Fibroblast of lung (primary cell): ENCODE data around the gene COG5. TPM values are rescaled to one million over a fixed set of nuclear protein-coding genes. Genes with fewer than 3 reads are reported as not detected.

Experiments used
- DNase-seq, 2 donors: peaks; one replicate each; pipeline versions ENCODE4 v3.0.0 to v3.0.0-alpha.2; 2010; ENCODE audit warnings: low read depth in 2 of 2
- H2AFZ ChIP-seq: 2 replicates; pipeline ENCODE4 v1.5.1; 2012; ENCODE audit warnings: low read length, control low read depth, inconsistent platforms
- H3K27ac ChIP-seq: 2 replicates; pipeline ENCODE4 v1.5.1; 2011; ENCODE audit warnings: low read length, control low read depth; ENCODE audit not compliant: insufficient read depth
- H3K27me3 ChIP-seq: 2 replicates; pipeline ENCODE4 v1.5.1; 2011; ENCODE audit warnings: mild to moderate bottlenecking, low read length; ENCODE audit not compliant: control insufficient read depth, insufficient read depth
- H3K36me3 ChIP-seq: 2 replicates; pipeline ENCODE4 v1.5.1; 2011; ENCODE audit warnings: low read length; ENCODE audit not compliant: control insufficient read depth, insufficient read depth
- H3K4me1 ChIP-seq: 2 replicates; pipeline ENCODE4 v1.5.1; 2011; ENCODE audit warnings: low read length; ENCODE audit not compliant: control insufficient read depth, insufficient read depth; ENCODE audit errors: extremely low read depth
- H3K4me2 ChIP-seq: 2 replicates; pipeline ENCODE4 v1.5.1; 2011; ENCODE audit warnings: low read length, control low read depth; ENCODE audit not compliant: insufficient read depth; ENCODE audit errors: extremely low read depth
- H3K4me3 ChIP-seq, 4 experiments: fragments of 200-600 bp in 1 of 4; sonication (generic) in 1 of 4; replicated peaks in 1 of 4; 2 replicates each; pipeline ENCODE4 v1.5.1; 2011 to 2016; ENCODE audit warnings: low read length in 4 of 4, low read depth in 3 of 4, mild to moderate bottlenecking in 3 of 4, control low read depth in 2 of 4, inconsistent platforms in 1 of 4, mixed read lengths in 1 of 4; ENCODE audit not compliant: insufficient read depth in 1 of 4; ENCODE audit errors: control extremely low read depth in 1 of 4
- H3K79me2 ChIP-seq: 2 replicates; pipeline ENCODE4 v1.5.1; 2012; ENCODE audit warnings: mild to moderate bottlenecking, low read length, inconsistent platforms; ENCODE audit not compliant: control insufficient read depth, insufficient read depth
- H3K9ac ChIP-seq: 2 replicates; pipeline ENCODE4 v1.5.1; 2011; ENCODE audit warnings: mild to moderate bottlenecking, low read length, control low read depth; ENCODE audit not compliant: insufficient read depth
- H3K9me3 ChIP-seq: 2 replicates; pipeline ENCODE4 v1.5.1; 2012; ENCODE audit warnings: low read depth, low read length; ENCODE audit not compliant: control insufficient read depth, insufficient read depth
- H4K20me1 ChIP-seq: 2 replicates; pipeline ENCODE4 v1.5.1; 2011; ENCODE audit warnings: low read length; ENCODE audit not compliant: control insufficient read depth, insufficient read depth; ENCODE audit errors: extremely low read depth
- EZH2 ChIP-seq: IDR thresholded peaks from 2 replicates; pipeline ENCODE4 v1.5.1; 2012; ENCODE audit warnings: low read length, control low read depth, mild to moderate bottlenecking; ENCODE audit errors: missing control alignments
- polyA plus RNA-seq, 2 donors: library from polyadenylated mRNA; depleted of rRNA in 1 of 2; stranded (reverse) in 1 of 2; unstranded in 1 of 2; fragments of >200 nt; gene quantifications; 2 replicates each; pipeline ENCODE4 v1.2.1, GENCODE V29; 2011 to 2012; ENCODE audit warnings: missing spikeins in 1 of 2
- total RNA-seq: library from RNA; depleted of rRNA; stranded (reverse); fragments of >200 nt; gene quantifications from 2 replicates; pipeline ENCODE4 v1.2.1, GENCODE V29; 2014
- TF ChIP-seq, protein P1 (sequence below), 2 donors: IDR thresholded peaks in 1 of 2; conservative IDR thresholded peaks in 1 of 2; 1 replicate in 1 of 2; 2 replicates in 1 of 2; pipeline ENCODE4 v1.5.1; 2011 to 2012; ENCODE audit warnings: low read length in 2 of 2, control low read depth in 1 of 2, inconsistent platforms in 1 of 2, low read depth in 1 of 2, mild to moderate bottlenecking in 1 of 2

COG5 gene
- total and polyA plus RNA-seq, 2 donors (not counting 1 experiment from before 2014, with no cell fraction given) = 34.5 to 40.3 TPM

DNA sequence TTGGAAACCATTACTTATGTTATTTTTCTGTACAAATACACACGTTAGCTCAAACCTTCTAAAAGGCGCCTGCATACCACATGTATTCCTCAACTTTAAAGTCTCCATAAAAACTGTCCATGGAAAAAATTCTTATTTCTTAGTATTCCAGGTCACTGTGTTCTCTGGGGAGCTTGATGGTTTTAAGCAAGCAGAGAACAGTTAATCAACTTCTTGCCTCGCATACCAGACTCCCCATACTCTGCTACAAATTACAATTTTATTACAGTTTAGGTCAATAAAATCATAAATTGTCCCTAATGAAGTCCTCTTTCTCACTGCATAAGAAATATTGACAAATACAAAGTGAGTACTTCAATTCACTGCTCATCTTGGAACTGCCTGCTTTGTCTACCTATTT, 170.9 kb downstream of the COG5 start:
- H4K20me1 ChIP-seq = no peaks in the 10 kb centered on the region
- no peak overlapping the region for H2AFZ ChIP-seq
- no peaks in the 10 kb centered on the region for H3K36me3 ChIP-seq
- TF ChIP-seq, protein P1, sequence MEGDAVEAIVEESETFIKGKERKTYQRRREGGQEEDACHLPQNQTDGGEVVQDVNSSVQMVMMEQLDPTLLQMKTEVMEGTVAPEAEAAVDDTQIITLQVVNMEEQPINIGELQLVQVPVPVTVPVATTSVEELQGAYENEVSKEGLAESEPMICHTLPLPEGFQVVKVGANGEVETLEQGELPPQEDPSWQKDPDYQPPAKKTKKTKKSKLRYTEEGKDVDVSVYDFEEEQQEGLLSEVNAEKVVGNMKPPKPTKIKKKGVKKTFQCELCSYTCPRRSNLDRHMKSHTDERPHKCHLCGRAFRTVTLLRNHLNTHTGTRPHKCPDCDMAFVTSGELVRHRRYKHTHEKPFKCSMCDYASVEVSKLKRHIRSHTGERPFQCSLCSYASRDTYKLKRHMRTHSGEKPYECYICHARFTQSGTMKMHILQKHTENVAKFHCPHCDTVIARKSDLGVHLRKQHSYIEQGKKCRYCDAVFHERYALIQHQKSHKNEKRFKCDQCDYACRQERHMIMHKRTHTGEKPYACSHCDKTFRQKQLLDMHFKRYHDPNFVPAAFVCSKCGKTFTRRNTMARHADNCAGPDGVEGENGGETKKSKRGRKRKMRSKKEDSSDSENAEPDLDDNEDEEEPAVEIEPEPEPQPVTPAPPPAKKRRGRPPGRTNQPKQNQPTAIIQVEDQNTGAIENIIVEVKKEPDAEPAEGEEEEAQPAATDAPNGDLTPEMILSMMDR (conservative IDR thresholded peaks at IDR 0.05 in 1 of 2, IDR thresholded peaks at IDR 0.05 in 1 of 2; ENCODE audit: low read depth in 1 of 2, low read length in 2 of 2) = no peak
- TF ChIP-seq EZH2 = no peak
- no peak overlapping the region for H3K4me3 ChIP-seq
- H3K4me2 ChIP-seq = no peak overlapping the region
- H3K27me3 ChIP-seq = no peaks in the 10 kb centered on the region
- no peak overlapping the region for H3K27ac ChIP-seq
- H3K9me3 ChIP-seq = no peaks in the 10 kb centered on the region
- H3K79me2 ChIP-seq = no peaks in the 10 kb centered on the region
- no peaks in the 10 kb centered on the region for H3K4me1 ChIP-seq
- no peak overlapping the region for H3K9ac ChIP-seq
- DNase-seq = no peak

DNA sequence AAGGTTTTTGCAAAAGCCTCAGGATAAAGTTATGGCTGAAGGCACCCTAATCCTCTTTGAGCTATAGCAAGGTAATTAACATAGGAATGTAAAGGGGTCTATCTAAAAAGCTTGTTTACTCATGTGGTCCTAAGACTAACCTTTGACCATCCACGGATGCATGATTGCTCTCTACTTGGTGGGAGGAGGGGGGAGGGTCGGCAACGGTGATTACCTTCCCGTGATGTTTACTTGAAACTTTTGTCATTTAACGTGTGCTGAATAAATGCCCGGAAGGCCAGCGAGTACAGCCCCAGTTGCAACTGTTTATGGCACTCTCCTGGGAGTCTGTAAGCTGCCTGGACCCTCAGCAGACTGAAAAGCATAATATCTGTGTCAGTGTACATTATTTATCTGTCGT, 172.8 kb downstream of the COG5 start:
- no peak for DNase-seq
- Histone ChIP-seq H3K4me1 (peaks cover 6% of the 10 kb centered on the region), H3K9me3 (no peaks in the 10 kb centered on the region), H3K4me3 (no peak overlapping the region), H3K79me2 (no peaks in the 10 kb centered on the region), H3K9ac (no peak overlapping the region), H3K27ac (no peak overlapping the region), H3K4me2 (no peak overlapping the region), H2AFZ (no peak overlapping the region), H3K27me3 (no peaks in the 10 kb centered on the region), H4K20me1 (no peaks in the 10 kb centered on the region), H3K36me3 (no peaks in the 10 kb centered on the region)
- TF ChIP-seq, protein P1 (conservative IDR thresholded peaks at IDR 0.05 in 1 of 2, IDR thresholded peaks at IDR 0.05 in 1 of 2; ENCODE audit: low read depth in 1 of 2, low read length in 2 of 2) = no peak
- no peak for TF ChIP-seq EZH2

DNA sequence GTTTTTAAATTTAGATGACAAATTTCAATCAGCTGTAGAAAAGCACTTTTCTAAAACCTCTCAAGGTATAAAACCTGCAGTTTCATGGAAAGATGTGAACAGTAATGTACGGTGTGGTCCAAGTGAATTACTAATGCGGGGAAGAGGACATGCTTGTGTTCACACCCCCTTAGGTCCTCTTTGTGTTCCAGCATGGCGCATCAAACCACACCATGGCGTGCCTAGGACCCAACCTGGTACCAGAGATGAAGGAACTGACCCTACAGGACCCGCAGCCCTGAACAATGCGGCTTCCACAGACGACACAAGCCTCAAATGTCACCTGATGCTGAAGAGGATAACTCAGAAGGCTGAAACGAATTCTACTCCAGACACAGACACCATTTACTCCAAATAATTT, 175.1 kb downstream of the COG5 start:
- H3K4me2 ChIP-seq = no peak overlapping the region
- H3K79me2 ChIP-seq = no peaks in the 10 kb centered on the region
- peaks cover 6% of the 10 kb centered on the region for H3K4me1 ChIP-seq
- DNase-seq = no peak
- H4K20me1 ChIP-seq = no peaks in the 10 kb centered on the region
- H3K36me3 ChIP-seq = no peaks in the 10 kb centered on the region
- no peak overlapping the region for H3K27ac ChIP-seq
- no peak overlapping the region for H2AFZ ChIP-seq
- H3K9me3 ChIP-seq = no peaks in the 10 kb centered on the region
- TF ChIP-seq EZH2 = no peak
- TF ChIP-seq, protein P1 (conservative IDR thresholded peaks at IDR 0.05 in 1 of 2, IDR thresholded peaks at IDR 0.05 in 1 of 2; ENCODE audit: low read depth in 1 of 2, low read length in 2 of 2) = no peak
- H3K9ac ChIP-seq = no peak overlapping the region
- no peaks in the 10 kb centered on the region for H3K27me3 ChIP-seq
- no peak overlapping the region for H3K4me3 ChIP-seq
